HG03159 (cell line): Measurements from ENCODE around the gene UNC79.
A peak's percentile ranks its signal among the peaks of the same experiment; 100 is the strongest.

Experiments
- ATAC-seq: cut with Tn5 transposase; IDR thresholded peaks from one replicate; pipeline ENCODE4 v1.9.1; 2021; ENCODE audit warnings: mild to moderate bottlenecking, moderate library complexity; ENCODE audit not compliant: unreplicated experiment

Gene UNC79

GRCh38 chr14:93544212-93544611 is 113.5 kb downstream of the UNC79 start:
- ATAC-seq, result no peak

GRCh38 chr14:93546642-93547041 is 115.9 kb downstream of the UNC79 start:
- ATAC-seq, result no peak

GRCh38 chr14:93548102-93548843 is 117.5 kb downstream of the UNC79 start:
- peak; percentile 82 for ATAC-seq

- ATAC-seq, result no peak
Observed at GRCh38 chr14:93549595-93549994, 118.9 kb downstream of the UNC79 start.

GRCh38 chr14:93564918-93565317 is 134.2 kb downstream of the UNC79 start:
- ATAC-seq, result no peak

- ATAC-seq, result no peak
Observed at GRCh38 chr14:93566065-93566693, 135.4 kb downstream of the UNC79 start.

- ATAC-seq, result no peak
Observed at GRCh38 chr14:93571275-93571674, 140.5 kb downstream of the UNC79 start.

GRCh38 chr14:93579178-93579577 is 148.4 kb downstream of the UNC79 start:
- ATAC-seq, result no peak

GRCh38 chr14:93582516-93582915 is 151.8 kb downstream of the UNC79 start:
- ATAC-seq, result no peak

GRCh38 chr14:93587330-93587729 is 156.6 kb downstream of the UNC79 start:
- no peak for ATAC-seq

GRCh38 chr14:93591506-93591905 is 160.8 kb downstream of the UNC79 start:
- ATAC-seq, result no peak

GRCh38 chr14:93592786-93593185 is 162.0 kb downstream of the UNC79 start:
- ATAC-seq, result no peak

GRCh38 chr14:93606091-93606490 is 175.4 kb downstream of the UNC79 start:
- ATAC-seq, result no peak

- ATAC-seq, result no peak
Observed at GRCh38 chr14:93619176-93619793, 188.5 kb downstream of the UNC79 start.

GRCh38 chr14:93628048-93628447 is 197.3 kb downstream of the UNC79 start:
- no peak for ATAC-seq

GRCh38 chr14:93629643-93630042 is 198.9 kb downstream of the UNC79 start:
- no peak for ATAC-seq

- no peak for ATAC-seq
Observed at GRCh38 chr14:93638790-93639189, 208.1 kb downstream of the UNC79 start.

GRCh38 chr14:93643127-93643526 is 212.4 kb downstream of the UNC79 start:
- no peak for ATAC-seq

- ATAC-seq, result no peak
Observed at GRCh38 chr14:93643676-93644075, 212.9 kb downstream of the UNC79 start.

- ATAC-seq, result no peak
Observed at GRCh38 chr14:93645200-93645599, 214.5 kb downstream of the UNC79 start.

GRCh38 chr14:93648440-93649168 is 217.9 kb downstream of the UNC79 start:
- peak; percentile 72 for ATAC-seq
